ENCODE results near the gene PTPN7.

The PTPN7 gene

DNA sequence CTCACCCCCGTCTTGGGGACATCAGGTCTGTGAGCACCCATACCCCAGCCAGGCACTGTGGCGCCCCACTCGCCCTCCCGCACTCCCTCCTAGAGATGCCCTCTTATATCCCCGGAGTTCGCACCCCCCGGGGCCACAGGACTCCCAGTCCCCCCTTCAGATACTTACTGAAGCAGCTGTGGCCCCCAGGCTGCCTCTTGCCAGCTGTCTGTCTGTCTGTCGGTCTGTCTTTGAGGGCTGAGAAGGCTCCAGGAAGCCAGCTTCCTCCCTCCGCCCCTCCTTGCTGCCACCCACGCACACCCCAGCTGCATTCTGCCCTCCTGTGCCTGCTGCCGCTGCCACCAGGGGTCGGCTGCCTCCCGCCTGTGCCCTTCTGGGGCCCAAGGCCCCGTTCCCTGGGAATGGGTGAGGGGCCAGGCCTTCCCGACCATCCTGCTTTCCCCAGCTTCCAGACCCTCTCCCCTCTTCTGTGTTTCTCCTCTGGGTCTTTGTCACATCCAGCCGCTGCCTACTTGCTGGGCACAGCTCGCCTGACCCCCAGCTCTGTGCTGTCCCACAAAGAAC, at the start of gene PTPN7:
TSS of gene PTPN7 (minus strand) at position 226 of the 564 bp plus-strand sequence. CDS start 1,200 bp downstream, outside the sequence.
- H3K27me3 Mint-ChIP-seq: no peaks in the 10 kb centered on the region
- H3K4me3 Mint-ChIP-seq: peak within 1 kb of the TSS; percentile 98
- H3K36me3 Mint-ChIP-seq (ENCODE audit: low read depth): peaks cover 56% of the 10 kb centered on the region
- H3K4me1 Mint-ChIP-seq (ENCODE audit: low read depth): peaks cover 83% of the 10 kb centered on the region
- H3K27ac Mint-ChIP-seq: peak within 1 kb of the TSS; percentile 97
- no peaks in the 10 kb centered on the region for H3K9me3 Mint-ChIP-seq
- DNase-seq: peak; percentile 93

DNA sequence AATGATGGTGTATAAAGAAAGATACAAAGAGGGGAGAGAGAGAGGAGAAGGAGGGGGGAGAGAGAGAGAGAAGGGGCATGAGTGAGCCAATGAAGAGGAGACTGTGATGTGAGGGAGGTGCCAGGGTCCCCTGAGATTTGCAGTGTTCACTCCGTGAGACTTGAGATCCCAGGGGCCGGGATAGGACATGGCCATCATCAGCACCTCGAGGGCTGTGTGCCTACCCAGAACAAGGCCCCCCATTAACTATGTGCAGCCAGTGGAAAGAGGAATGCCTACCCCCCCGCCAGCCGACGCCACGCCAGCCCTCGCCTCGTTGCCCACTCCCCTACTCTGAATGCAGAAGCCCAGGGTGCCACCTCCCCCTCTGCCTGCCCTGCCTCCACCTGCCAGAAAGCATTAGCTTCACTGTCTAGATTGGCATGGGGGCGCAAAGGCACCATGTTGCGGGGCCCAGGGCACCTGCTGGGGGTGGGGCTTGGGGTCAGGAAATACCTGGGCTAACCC, 48.0 kb upstream of the PTPN7 start:
- no peak overlapping the region for H3K27ac Mint-ChIP-seq
- peaks cover 24% of the 10 kb centered on the region for H3K27me3 Mint-ChIP-seq
- DNase-seq: no peak
- no peaks in the 10 kb centered on the region for H3K4me1 Mint-ChIP-seq (ENCODE audit: low read depth)
- H3K9me3 Mint-ChIP-seq: no peaks in the 10 kb centered on the region
- no peaks in the 10 kb centered on the region for H3K36me3 Mint-ChIP-seq (ENCODE audit: low read depth)
- H3K4me3 Mint-ChIP-seq: no peak overlapping the region

DNA sequence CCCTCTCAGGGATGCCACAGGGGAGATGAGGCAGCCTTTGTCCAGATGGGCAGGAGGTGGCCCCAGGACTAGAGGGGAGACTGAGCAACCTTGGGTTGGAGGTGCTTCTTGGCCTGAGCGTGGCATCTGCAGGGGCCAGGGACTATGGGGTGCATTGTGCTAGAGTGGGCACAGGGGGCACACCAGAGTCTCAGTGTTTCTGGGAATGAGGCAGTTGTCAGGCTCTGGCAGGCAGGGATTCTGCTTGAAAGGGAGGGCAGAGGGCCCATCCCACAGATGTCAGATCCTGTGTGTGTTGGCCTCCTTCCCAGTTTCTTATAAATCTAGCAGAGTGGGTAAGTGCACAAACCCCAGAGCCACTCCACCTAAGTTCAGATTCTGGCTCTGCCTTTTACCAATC, 46.9 kb upstream of the PTPN7 start:
- Mint-ChIP-seq H3K27me3 (peaks cover 13% of the 10 kb centered on the region), H3K4me1 (ENCODE audit: low read depth) (no peaks in the 10 kb centered on the region), H3K36me3 (ENCODE audit: low read depth) (no peaks in the 10 kb centered on the region), H3K9me3 (no peaks in the 10 kb centered on the region), H3K4me3 (no peak overlapping the region), H3K27ac (no peak overlapping the region)
- no peak for DNase-seq

DNA sequence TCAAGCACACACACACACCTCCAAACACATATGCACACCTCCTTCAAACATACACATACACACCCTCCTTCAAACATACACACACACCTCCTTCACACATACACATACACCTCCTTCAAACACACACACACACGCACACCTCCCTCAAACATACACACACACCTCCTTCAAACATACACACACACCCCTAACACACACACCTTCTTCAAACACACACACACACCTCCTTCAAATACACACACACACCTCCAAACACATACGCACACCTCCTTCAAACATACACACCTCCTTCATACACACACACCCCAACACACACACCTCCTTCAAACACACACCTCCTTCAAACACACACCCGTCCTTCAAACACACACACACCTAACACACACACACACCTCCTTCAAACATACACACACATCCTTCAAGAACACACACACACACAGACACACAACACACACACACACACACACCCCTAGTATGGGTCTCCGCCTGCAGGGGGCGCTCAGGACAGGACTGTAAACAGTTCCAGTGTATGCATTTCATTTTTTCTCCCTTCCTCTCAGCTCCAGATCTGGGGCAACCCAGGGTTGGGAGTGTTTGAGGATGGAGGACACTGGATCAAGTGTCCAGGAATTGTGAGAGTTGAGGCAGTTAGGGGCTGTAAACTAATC, 45.3 kb upstream of the PTPN7 start:
- Mint-ChIP-seq H3K27me3 (peaks cover 1% of the 10 kb centered on the region), H3K36me3 (ENCODE audit: low read depth) (no peaks in the 10 kb centered on the region), H3K4me1 (ENCODE audit: low read depth) (peaks cover 8% of the 10 kb centered on the region), H3K4me3 (no peak overlapping the region), H3K27ac (no peak overlapping the region), H3K9me3 (no peaks in the 10 kb centered on the region)
- DNase-seq: no peak

DNA sequence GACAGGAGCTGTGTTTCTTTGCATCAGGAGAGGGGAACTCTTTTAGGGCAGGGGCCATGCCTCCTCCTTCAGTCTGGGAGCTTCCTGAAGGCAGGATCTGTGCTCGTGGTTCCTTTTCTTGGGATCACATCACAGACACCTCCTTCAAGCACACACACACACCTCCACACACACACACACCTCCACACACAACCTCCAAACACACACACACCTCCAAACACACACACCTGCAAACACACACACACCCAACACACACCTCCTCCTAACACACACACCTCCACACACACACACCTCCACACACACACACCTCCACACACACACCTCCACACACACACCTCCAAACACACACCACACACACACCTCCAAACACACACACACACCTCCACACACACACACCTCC, 43.7 kb upstream of the PTPN7 start:
- Mint-ChIP-seq H3K4me3 (no peak overlapping the region), H3K9me3 (no peaks in the 10 kb centered on the region), H3K4me1 (ENCODE audit: low read depth) (peaks cover 17% of the 10 kb centered on the region), H3K36me3 (ENCODE audit: low read depth) (no peaks in the 10 kb centered on the region), H3K27ac (no peak overlapping the region), H3K27me3 (no peaks in the 10 kb centered on the region)
- no peak for DNase-seq

DNA sequence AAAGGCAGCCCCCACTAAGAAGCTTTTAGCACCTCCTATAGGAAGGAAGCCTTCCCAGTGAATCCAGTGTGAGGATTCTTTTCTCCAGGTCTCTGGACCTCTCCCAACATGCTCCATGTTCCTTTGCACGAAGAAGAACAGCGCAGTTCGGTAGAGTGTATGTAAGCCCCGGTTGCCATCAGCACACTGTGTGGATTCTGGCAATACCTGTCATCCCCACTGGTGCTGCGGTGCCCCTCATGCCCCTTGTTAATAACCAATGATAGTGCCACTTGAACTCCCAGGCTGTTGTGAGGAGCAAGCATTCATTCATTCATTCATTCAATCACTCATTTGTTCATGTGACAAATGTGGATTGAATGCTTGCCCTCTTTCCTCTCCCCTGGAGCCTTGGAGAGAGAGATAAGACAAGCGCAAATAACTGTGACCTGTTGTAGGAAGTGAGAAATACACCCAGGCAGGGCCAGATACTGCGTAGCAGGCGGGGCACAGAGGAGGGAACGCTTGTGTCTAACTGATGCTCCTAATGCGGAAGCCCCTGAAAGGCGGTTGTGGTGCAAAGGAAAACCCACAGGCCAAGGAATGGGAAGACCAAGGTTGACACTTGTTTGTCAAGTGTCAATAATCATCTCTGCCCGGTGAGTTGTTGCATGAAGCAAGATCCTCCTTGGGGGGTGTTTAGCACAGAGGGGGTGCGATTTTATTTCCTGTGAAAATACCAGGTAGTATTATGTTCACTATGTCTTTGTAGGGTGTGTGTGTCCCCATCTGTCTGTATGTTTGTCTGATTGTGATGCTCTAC, 43.0 kb upstream of the PTPN7 start:
- Mint-ChIP-seq H3K4me1 (ENCODE audit: low read depth) (peaks cover 20% of the 10 kb centered on the region), H3K4me3 (no peak overlapping the region), H3K9me3 (no peaks in the 10 kb centered on the region), H3K36me3 (ENCODE audit: low read depth) (no peaks in the 10 kb centered on the region), H3K27me3 (no peaks in the 10 kb centered on the region), H3K27ac (no peak overlapping the region)
- DNase-seq: no peak

DNA sequence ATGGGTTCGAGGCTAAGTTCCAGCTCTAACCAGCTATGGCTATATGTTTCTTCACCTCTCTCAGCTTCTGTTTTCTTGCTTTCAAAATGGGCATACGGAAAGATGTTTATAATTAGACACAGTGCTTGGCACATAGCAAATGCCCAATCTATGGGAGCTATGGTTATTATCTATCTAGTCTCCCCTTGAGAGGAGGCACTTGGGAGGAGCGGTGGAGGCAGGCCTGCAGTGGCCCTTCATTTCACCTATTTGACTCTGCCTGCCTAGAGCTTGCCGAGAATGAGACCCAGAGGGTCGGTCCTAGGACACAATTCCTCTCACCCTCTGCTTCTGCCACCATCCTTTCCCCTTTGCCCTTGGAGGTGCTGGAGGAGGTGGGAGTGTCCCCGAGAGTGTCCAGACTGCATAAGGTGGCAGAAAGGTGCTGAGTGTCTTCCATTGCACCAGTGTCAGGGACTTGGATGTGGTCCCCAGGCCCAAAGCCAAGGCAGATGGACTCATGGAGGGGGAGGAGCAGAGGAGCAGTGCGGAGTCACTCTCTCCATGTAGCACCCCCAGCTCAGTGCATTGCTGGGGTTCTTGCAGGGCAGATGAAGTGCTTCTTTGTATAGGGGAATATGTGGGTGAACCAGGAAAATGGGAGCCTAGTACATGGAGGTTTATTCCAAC, 42.2 kb upstream of the PTPN7 start:
- H3K4me3 Mint-ChIP-seq: no peak overlapping the region
- H3K4me1 Mint-ChIP-seq (ENCODE audit: low read depth): peaks cover 25% of the 10 kb centered on the region
- H3K36me3 Mint-ChIP-seq (ENCODE audit: low read depth): no peaks in the 10 kb centered on the region
- no peaks in the 10 kb centered on the region for H3K27me3 Mint-ChIP-seq
- no peak for DNase-seq
- no peak overlapping the region for H3K27ac Mint-ChIP-seq
- H3K9me3 Mint-ChIP-seq: no peaks in the 10 kb centered on the region

DNA sequence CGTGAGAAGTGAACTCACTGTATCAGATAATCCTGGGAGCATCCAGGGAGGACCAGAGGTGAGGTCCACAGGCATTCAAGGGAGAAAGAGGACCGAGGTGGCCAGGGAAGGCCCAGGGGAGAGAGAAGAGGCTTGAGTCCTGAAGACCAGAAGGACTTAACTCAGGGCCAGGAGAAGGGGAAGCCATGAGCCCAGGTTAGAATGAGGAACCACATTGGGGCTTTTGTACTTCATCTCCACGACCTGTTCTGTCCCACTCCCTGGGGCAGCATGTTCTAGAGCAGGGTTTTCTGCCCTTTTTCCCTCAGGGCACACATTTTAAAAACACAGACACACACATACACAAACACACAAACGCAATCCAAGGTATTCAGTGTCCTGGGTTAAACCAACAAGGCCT, 41.6 kb upstream of the PTPN7 start:
- no peaks in the 10 kb centered on the region for H3K9me3 Mint-ChIP-seq
- H3K27me3 Mint-ChIP-seq: no peaks in the 10 kb centered on the region
- DNase-seq: no peak
- no peak overlapping the region for H3K27ac Mint-ChIP-seq
- no peaks in the 10 kb centered on the region for H3K36me3 Mint-ChIP-seq (ENCODE audit: low read depth)
- H3K4me1 Mint-ChIP-seq (ENCODE audit: low read depth): peaks cover 25% of the 10 kb centered on the region
- H3K4me3 Mint-ChIP-seq: no peak overlapping the region

DNA sequence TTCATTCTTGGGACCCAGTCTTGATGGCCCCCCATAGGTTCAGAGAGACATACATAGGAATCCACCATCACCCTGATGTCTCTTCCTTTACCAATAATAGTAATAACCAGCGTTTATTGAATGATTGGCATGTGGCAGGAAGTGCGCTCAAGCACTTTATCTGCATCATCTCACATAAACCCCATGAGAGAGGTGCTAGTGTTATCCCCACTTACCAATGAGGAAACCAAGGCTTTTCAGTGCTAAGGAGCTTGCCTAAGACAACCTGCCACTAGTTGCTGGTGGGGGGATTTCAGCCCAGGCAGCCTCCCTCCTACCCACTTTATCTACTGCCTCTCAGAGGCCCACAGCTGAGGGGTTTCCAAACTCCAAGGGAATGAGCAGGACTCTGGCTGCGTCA, 40.9 kb upstream of the PTPN7 start:
- no peak overlapping the region for H3K4me3 Mint-ChIP-seq
- H3K4me1 Mint-ChIP-seq (ENCODE audit: low read depth): peaks cover 25% of the 10 kb centered on the region
- H3K9me3 Mint-ChIP-seq: no peaks in the 10 kb centered on the region
- no peak for DNase-seq
- H3K27me3 Mint-ChIP-seq: no peaks in the 10 kb centered on the region
- no peaks in the 10 kb centered on the region for H3K36me3 Mint-ChIP-seq (ENCODE audit: low read depth)
- no peak overlapping the region for H3K27ac Mint-ChIP-seq

DNA sequence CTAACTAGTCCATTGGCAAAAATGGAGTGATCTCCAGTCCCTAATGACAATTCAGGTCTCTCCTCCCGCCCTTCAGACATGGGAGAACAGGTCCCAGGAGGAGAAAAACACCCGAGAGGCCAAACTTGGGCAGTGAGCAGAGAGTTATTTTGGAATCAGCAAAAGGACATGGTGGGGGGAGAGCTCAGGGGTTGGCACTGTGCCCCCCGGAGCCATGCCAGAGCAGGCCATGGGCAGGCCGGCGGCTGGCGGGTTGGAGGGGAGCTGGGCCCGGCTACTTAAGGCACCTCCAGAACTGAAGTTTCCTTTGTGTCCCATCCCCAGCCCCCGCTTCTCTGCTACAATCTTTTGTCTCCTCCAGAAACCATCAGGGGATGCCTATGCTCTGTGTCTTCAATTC, 40.3 kb upstream of the PTPN7 start:
- peaks cover 25% of the 10 kb centered on the region for H3K4me1 Mint-ChIP-seq (ENCODE audit: low read depth)
- H3K27me3 Mint-ChIP-seq: peaks cover 5% of the 10 kb centered on the region
- no peak overlapping the region for H3K4me3 Mint-ChIP-seq
- DNase-seq: no peak
- no peaks in the 10 kb centered on the region for H3K36me3 Mint-ChIP-seq (ENCODE audit: low read depth)
- no peaks in the 10 kb centered on the region for H3K9me3 Mint-ChIP-seq
- H3K27ac Mint-ChIP-seq: no peak overlapping the region

DNA sequence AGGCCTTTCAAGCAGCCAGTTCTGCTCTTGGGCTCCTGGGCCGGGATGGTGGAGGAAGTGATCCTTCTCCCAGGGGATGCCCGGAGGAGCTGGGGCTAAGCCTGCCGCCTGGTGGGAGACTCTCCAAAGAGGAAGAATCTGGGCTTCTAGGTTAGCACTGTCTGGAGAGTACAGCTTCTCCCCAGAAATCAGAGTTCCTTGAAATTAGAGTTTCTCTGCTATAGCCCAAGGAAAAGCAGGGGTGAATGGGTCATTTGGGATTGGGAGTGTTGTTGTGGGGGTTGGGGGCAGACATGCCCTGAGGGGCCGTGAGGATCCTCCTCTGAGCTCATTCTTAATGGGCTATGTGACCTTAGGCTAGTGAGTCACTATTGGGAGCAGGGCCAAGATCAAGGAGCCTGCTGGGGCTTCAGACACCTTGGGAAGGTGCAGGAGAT, 39.7 kb upstream of the PTPN7 start:
- Mint-ChIP-seq H3K4me3 (no peak overlapping the region), H3K36me3 (ENCODE audit: low read depth) (no peaks in the 10 kb centered on the region), H3K4me1 (ENCODE audit: low read depth) (peaks cover 25% of the 10 kb centered on the region), H3K27ac (no peak overlapping the region), H3K9me3 (no peaks in the 10 kb centered on the region), H3K27me3 (peaks cover 9% of the 10 kb centered on the region)
- no peak for DNase-seq

DNA sequence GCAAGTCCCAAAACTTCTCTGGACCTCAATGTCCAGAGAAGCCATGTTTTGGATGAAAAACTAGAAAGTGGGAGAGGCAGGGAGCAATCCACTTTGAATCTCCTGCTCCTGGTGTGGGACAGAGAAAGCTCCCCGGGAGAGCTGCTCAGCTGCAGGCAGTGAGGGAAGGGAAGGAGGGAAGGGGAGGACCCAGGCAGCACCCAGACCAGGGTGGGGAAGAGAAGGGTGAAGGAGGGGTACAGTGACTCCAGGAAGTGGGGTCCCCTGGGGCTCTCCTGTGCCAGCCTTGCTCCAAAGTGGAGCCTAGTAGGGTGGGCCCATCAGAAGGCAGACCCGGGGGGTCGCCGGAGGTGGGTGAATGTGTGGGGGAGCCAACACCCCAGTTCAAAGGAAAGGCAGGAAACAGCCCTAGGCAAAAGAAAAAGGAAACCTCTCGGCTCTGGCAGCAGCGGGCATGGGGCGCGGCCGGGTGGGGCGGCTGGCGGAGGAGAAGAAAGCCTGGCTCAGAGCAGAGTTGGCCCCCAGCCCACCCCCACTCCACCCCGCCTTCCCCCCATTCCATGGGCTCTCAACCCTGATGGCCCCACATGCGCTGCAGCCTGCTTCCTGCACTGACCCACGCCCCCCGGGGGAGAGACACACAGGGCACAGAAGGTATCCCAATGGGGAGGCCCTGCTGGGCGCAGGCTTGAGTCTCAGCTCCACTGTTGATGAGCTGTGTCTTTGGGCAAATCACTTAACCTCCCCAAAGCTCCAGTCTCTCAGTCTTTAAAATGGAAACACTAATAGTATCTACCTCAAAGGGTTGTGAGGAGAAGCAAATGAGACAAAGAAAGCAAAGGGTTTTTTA, 38.9 kb upstream of the PTPN7 start:
- Mint-ChIP-seq H3K4me3 (no peak overlapping the region), H3K27ac (no peak overlapping the region), H3K9me3 (no peaks in the 10 kb centered on the region), H3K36me3 (ENCODE audit: low read depth) (no peaks in the 10 kb centered on the region), H3K27me3 (peaks cover 18% of the 10 kb centered on the region), H3K4me1 (ENCODE audit: low read depth) (peaks cover 25% of the 10 kb centered on the region)
- DNase-seq: no peak

DNA sequence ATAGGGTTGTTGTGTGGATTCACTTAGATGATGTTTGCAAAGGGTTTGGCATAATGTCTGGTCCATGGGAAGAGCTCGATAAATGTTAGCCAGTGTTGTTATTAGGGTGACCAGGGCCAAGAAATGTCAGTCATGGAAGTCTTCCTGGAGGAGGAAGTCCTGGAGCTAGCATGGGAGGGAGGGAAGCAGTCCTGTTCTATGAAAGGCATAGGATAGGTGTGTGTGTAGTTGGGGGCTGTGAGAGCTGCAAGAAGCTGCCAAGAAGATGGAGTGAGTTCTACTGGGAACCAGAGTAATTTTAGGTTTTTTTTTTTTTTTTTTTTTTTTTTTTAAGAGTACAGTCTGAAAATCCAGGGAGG, 37.9 kb upstream of the PTPN7 start:
- DNase-seq: no peak
- H3K27me3 Mint-ChIP-seq: peaks cover 25% of the 10 kb centered on the region
- peak overlapping the region; percentile 1 for H3K27ac Mint-ChIP-seq
- H3K9me3 Mint-ChIP-seq: no peaks in the 10 kb centered on the region
- no peaks in the 10 kb centered on the region for H3K36me3 Mint-ChIP-seq (ENCODE audit: low read depth)
- peaks cover 27% of the 10 kb centered on the region for H3K4me1 Mint-ChIP-seq (ENCODE audit: low read depth)
- H3K4me3 Mint-ChIP-seq: no peak overlapping the region

Measured in activated T-cell treated with anti-CD3 and anti-CD28 coated beads, Interleukin-2, amount 50 U/mL, for 24 hours (primary cell).